Liver (tissue), 9 donors: ENCODE measurements around the gene FOXS1. TPM values are rescaled to one million over a fixed set of nuclear protein-coding genes. Genes with fewer than 3 reads are reported as not detected.

Source experiments
- DNase-seq: peaks from one replicate; pipeline ENCODE4 v3.0.0-alpha.2; 2017; ENCODE audit warnings: low spot score
- H3K27ac ChIP-seq, 2 donors: one replicate each; pipeline ENCODE4 v1.7.0; 2013; ENCODE audit warnings: inconsistent platforms in 2 of 2, low read length in 2 of 2, control low read depth in 1 of 2, low read depth in 1 of 2, mild to moderate bottlenecking in 1 of 2
- H3K27me3 ChIP-seq, 4 donors: one replicate each; pipeline versions ENCODE4 v1.6.1 to v1.7.0; 2013; ENCODE audit warnings: low read length in 3 of 4, inconsistent platforms in 1 of 4, mild to moderate bottlenecking in 1 of 4, moderate library complexity in 1 of 4; ENCODE audit not compliant: control insufficient read depth in 4 of 4, insufficient read depth in 4 of 4
- H3K36me3 ChIP-seq, 4 donors: one replicate each; pipeline versions ENCODE4 v1.6.1 to v1.7.0; 2013; ENCODE audit warnings: low read length in 3 of 4, mild to moderate bottlenecking in 3 of 4, low read depth in 1 of 4, moderate library complexity in 1 of 4; ENCODE audit not compliant: control insufficient read depth in 4 of 4, insufficient read depth in 3 of 4
- H3K4me1 ChIP-seq, 4 donors: one replicate each; pipeline versions ENCODE4 v1.6.1 to v1.7.0; 2013; ENCODE audit warnings: low read length in 3 of 4, mild to moderate bottlenecking in 3 of 4, moderate library complexity in 1 of 4; ENCODE audit not compliant: control insufficient read depth in 4 of 4, insufficient read depth in 4 of 4
- H3K4me3 ChIP-seq, 3 donors: one replicate each; pipeline versions ENCODE4 v1.6.1 to v1.7.0; 2013; ENCODE audit warnings: low read length in 3 of 3, control low read depth in 1 of 3, low read depth in 1 of 3, mild to moderate bottlenecking in 1 of 3
- H3K9ac ChIP-seq, 2 donors: one replicate each; pipeline ENCODE4 v1.7.0; 2013; ENCODE audit warnings: low read length in 2 of 2, mild to moderate bottlenecking in 2 of 2, moderate library complexity in 2 of 2, control low read depth in 1 of 2, low read depth in 1 of 2
- H3K9me3 ChIP-seq, 4 donors: one replicate each; pipeline versions ENCODE4 v1.6.1 to v1.7.0; 2013; ENCODE audit warnings: low read length in 3 of 4; ENCODE audit not compliant: control insufficient read depth in 4 of 4
- FOXA2 ChIP-seq: IDR thresholded peaks from 2 replicates; pipeline ENCODE4 v1.6.1; 2016; ENCODE audit warnings: antibody characterized with exemption
- GABPA ChIP-seq, 2 donors: IDR thresholded peaks in 1 of 2; conservative IDR thresholded peaks in 1 of 2; 2 replicates each; pipeline ENCODE4 v1.6.1; 2016; ENCODE audit warnings: antibody characterized with exemption in 2 of 2, mild to moderate bottlenecking in 1 of 2, moderate library complexity in 1 of 2
- HNF4A ChIP-seq, 2 donors: conservative IDR thresholded peaks; 2 replicates each; pipeline ENCODE4 v1.6.1; 2016; ENCODE audit warnings: antibody characterized with exemption in 2 of 2, mild to moderate bottlenecking in 2 of 2
- JUND ChIP-seq, 2 donors: IDR thresholded peaks; 2 replicates each; pipeline ENCODE4 v1.6.1; 2016; ENCODE audit warnings: antibody characterized with exemption in 2 of 2
- NR2F2 ChIP-seq: IDR thresholded peaks from 2 replicates; pipeline ENCODE4 v1.6.1; 2016; ENCODE audit warnings: antibody characterized with exemption
- RAD21 ChIP-seq, 2 donors: IDR thresholded peaks; 2 replicates each; pipeline ENCODE4 v1.6.1; 2016; ENCODE audit warnings: antibody characterized with exemption in 2 of 2, mild to moderate bottlenecking in 2 of 2
- SP1 ChIP-seq: IDR thresholded peaks from 2 replicates; pipeline ENCODE4 v1.6.1; 2018; ENCODE audit warnings: antibody characterized with exemption, mild to moderate bottlenecking
- WGBS: extraction: QIAGEN DNeasy Blood & Tissue Kit; methylation state at CpG from one replicate; pipeline ENCODE4 v1.1.7; 2013; 5-methylcytosine and 5-hydroxymethylcytosine counted together
- polyA plus RNA-seq, 2 donors: library from polyadenylated mRNA; stranded (reverse) in 1 of 2; unstranded in 1 of 2; fragments of 200-250 nt in 1 of 2; fragments of >200 nt in 1 of 2; fragmentation: Nextera tagmentation in 1 of 2; extraction: Ambion mirVana in 1 of 2; gene quantifications; one replicate each; pipeline versions ENCODE4 v1.2.1 to v1.2.3, GENCODE V29; 2013 to 2015
- total RNA-seq, 2 donors: library from RNA; depleted of rRNA; stranded (reverse); fragments of >200 nt; gene quantifications; one replicate each; pipeline ENCODE4 v1.2.3, GENCODE V29; 2014
- TF ChIP-seq, protein P1 (sequence below): IDR thresholded peaks from 2 replicates; pipeline ENCODE4 v1.6.1; 2016; ENCODE audit warnings: antibody characterized with exemption, mild to moderate bottlenecking
- TF ChIP-seq, protein P2 (sequence below): IDR thresholded peaks from 2 replicates; pipeline ENCODE4 v1.6.1; 2016; ENCODE audit warnings: antibody characterized with exemption
- TF ChIP-seq, protein P3 (sequence below): fragments of 150-350 bp; IDR thresholded peaks from 2 replicates; pipeline ENCODE4 v1.5.1; 2017; ENCODE audit warnings: improper control_type of control experiment, low read depth, low read length; ENCODE audit not compliant: missing input control
- donor health status: healthy.
- donor health status: healthy.
- donor health status: healthy.
- donor health status: healthy.
- donor health status: healthy.

The FOXS1 gene
- total and polyA plus RNA-seq, 4 donors, result 0.21 to 0.51 (median 0.28) TPM

DNA sequence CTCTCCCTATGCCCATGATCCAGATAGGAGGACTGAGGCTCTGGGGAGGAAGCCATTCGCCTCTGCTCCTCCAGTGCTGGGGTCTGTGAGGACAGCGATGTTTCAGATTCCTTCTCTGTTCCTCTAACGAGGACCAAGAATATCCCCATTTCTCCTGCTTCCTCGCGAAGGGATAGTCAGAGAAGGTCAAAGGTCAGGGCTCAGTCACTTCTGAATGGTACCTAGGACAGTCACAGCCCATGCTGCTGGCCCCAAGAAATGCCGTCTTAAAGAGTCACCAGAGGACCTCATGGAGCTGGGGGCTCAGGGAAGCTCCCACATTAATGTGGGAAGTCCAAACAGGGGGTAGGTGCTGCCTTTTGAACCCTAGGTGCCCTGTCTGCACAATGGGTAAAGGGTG, 2.1 kb downstream of the FOXS1 start:
- peak overlapping the region in 1 of 2 donors; percentile 40 for H3K27ac ChIP-seq
- WGBS, result 70% methylated on average over 6 of the region's 6 CpGs
- DNase-seq, result no peak

DNA sequence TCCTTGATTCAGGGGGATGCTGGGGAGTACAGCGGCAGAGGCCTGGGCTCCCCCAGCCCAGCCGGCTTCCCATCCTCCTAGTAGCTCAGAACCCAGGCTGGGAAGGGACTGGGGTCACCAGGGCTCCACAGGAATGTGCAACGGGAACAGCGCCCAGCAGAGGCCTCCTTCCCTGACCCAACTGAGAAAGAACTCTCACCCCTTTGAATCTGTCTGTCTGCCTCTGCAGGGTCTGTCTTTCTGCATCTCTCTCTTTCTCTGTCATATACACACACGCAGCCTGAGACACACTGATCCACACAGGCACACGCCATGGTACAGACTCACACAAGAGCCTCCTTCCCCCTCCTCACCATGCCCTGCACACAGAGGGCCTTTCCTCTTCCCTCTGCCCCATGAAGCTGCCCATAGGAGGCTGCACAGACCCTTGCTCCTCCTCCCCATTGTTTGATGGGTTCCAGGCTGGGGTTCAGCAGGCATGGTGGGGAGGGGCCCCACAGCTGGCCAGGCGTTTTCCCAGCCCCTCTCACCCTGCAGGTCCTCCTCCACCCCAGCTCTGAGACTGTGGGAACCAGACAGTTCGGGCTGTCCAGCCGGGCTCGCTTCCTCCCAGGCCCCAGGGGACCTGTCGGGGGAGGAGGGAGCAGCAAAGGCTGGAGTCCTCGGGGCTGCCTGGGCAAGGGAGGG, 2.8 kb downstream of the FOXS1 start:
- no peak for DNase-seq
- no peak overlapping the region for H3K4me3 ChIP-seq
- no peaks in the 10 kb centered on the region for H3K4me1 ChIP-seq
- 76% methylated on average over 12 of the region's 12 CpGs for WGBS
- no peak for TF ChIP-seq GABPA (IDR thresholded peaks at IDR 0.05 in 1 of 2, conservative IDR thresholded peaks at IDR 0.05 in 1 of 2)
- TF ChIP-seq, protein P1, sequence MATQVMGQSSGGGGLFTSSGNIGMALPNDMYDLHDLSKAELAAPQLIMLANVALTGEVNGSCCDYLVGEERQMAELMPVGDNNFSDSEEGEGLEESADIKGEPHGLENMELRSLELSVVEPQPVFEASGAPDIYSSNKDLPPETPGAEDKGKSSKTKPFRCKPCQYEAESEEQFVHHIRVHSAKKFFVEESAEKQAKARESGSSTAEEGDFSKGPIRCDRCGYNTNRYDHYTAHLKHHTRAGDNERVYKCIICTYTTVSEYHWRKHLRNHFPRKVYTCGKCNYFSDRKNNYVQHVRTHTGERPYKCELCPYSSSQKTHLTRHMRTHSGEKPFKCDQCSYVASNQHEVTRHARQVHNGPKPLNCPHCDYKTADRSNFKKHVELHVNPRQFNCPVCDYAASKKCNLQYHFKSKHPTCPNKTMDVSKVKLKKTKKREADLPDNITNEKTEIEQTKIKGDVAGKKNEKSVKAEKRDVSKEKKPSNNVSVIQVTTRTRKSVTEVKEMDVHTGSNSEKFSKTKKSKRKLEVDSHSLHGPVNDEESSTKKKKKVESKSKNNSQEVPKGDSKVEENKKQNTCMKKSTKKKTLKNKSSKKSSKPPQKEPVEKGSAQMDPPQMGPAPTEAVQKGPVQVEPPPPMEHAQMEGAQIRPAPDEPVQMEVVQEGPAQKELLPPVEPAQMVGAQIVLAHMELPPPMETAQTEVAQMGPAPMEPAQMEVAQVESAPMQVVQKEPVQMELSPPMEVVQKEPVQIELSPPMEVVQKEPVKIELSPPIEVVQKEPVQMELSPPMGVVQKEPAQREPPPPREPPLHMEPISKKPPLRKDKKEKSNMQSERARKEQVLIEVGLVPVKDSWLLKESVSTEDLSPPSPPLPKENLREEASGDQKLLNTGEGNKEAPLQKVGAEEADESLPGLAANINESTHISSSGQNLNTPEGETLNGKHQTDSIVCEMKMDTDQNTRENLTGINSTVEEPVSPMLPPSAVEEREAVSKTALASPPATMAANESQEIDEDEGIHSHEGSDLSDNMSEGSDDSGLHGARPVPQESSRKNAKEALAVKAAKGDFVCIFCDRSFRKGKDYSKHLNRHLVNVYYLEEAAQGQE, result no peak
- TF ChIP-seq NR2F2, result peak; percentile 96
- TF ChIP-seq, protein P2, sequence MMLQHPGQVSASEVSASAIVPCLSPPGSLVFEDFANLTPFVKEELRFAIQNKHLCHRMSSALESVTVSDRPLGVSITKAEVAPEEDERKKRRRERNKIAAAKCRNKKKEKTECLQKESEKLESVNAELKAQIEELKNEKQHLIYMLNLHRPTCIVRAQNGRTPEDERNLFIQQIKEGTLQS, result no peak
- H3K36me3 ChIP-seq, result no peaks in the 10 kb centered on the region
- H3K27me3 ChIP-seq, result no peaks in the 10 kb centered on the region
- no peak overlapping the region for H3K9ac ChIP-seq
- H3K9me3 ChIP-seq, result no peaks in the 10 kb centered on the region
- peak overlapping the region; percentile 34 to 44 for H3K27ac ChIP-seq

More for the DNA sequence above, 2.1 kb downstream of the FOXS1 start:
- no peak overlapping the region for H3K4me3 ChIP-seq
- no peaks in the 10 kb centered on the region for H3K27me3 ChIP-seq
- TF ChIP-seq SP1 (no peak), FOXA2 (no peak), RAD21 (IDR thresholded peaks at IDR 0.05) (no peak), HNF4A (conservative IDR thresholded peaks at IDR 0.05) (no peak), JUND (IDR thresholded peaks at IDR 0.05) (no peak)
- TF ChIP-seq, protein P3, sequence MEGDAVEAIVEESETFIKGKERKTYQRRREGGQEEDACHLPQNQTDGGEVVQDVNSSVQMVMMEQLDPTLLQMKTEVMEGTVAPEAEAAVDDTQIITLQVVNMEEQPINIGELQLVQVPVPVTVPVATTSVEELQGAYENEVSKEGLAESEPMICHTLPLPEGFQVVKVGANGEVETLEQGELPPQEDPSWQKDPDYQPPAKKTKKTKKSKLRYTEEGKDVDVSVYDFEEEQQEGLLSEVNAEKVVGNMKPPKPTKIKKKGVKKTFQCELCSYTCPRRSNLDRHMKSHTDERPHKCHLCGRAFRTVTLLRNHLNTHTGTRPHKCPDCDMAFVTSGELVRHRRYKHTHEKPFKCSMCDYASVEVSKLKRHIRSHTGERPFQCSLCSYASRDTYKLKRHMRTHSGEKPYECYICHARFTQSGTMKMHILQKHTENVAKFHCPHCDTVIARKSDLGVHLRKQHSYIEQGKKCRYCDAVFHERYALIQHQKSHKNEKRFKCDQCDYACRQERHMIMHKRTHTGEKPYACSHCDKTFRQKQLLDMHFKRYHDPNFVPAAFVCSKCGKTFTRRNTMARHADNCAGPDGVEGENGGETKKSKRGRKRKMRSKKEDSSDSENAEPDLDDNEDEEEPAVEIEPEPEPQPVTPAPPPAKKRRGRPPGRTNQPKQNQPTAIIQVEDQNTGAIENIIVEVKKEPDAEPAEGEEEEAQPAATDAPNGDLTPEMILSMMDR, result no peak
- TF ChIP-seq, protein P1, result no peak
- no peaks in the 10 kb centered on the region for H3K4me1 ChIP-seq
- H3K36me3 ChIP-seq, result no peaks in the 10 kb centered on the region
- H3K9me3 ChIP-seq, result no peaks in the 10 kb centered on the region
- H3K9ac ChIP-seq, result no peak overlapping the region
